Stimulated activated CD4-positive, alpha-beta T cell treated with anti-CD3 and anti-CD28 coated beads, Interleukin-2, amount 100 ng/mL, for 48 hours (primary cell): ENCODE measurements around the gene OBSCN.
"Not testable (repeated sequence)": the region's sequence is repeated elsewhere in the genome, so short reads cannot be mapped to it uniquely, and the experiment has no call there.

ENCODE experiments used
- DNase-seq, 2 donors: peaks; one replicate each; pipeline ENCODE4 v3.0.0-alpha.2; 2020

The OBSCN gene

GRCh38 chr1:228233136-228233535 is 25.3 kb downstream of the OBSCN start:
- DNase-seq = no peak

- no peak for DNase-seq
Measured at GRCh38 chr1:228234921-228235320, 27.1 kb downstream of the OBSCN start.

GRCh38 chr1:228236744-228237143 is 28.9 kb downstream of the OBSCN start:
- peak; percentile 25 to 37 for DNase-seq

GRCh38 chr1:228238007-228238406 is 30.2 kb downstream of the OBSCN start:
- DNase-seq = no peak

- no peak for DNase-seq
Measured at GRCh38 chr1:228238461-228238860, 30.6 kb downstream of the OBSCN start.

- DNase-seq = no peak
Measured at GRCh38 chr1:228240411-228241240, 32.8 kb downstream of the OBSCN start.

GRCh38 chr1:228241259-228241658 is 33.4 kb downstream of the OBSCN start:
- no peak for DNase-seq

- no peak for DNase-seq
Measured at GRCh38 chr1:228242409-228242808, 34.6 kb downstream of the OBSCN start.

GRCh38 chr1:228243093-228243492 is 35.2 kb downstream of the OBSCN start:
- no peak for DNase-seq

- not testable (repeated sequence) for DNase-seq
Measured at GRCh38 chr1:228243989-228244388, 36.1 kb downstream of the OBSCN start.

GRCh38 chr1:228245111-228245510 is 37.3 kb downstream of the OBSCN start:
- DNase-seq = no peak

GRCh38 chr1:228246216-228246900 is 38.5 kb downstream of the OBSCN start:
- DNase-seq = no peak

- DNase-seq = no peak
Measured at GRCh38 chr1:228249513-228250305, 41.9 kb downstream of the OBSCN start.

GRCh38 chr1:228252476-228252875 is 44.6 kb downstream of the OBSCN start:
- DNase-seq = not testable (repeated sequence)

GRCh38 chr1:228256626-228257375 is 49.0 kb downstream of the OBSCN start:
- no peak for DNase-seq

- no peak for DNase-seq
Measured at GRCh38 chr1:228258486-228258885, 50.6 kb downstream of the OBSCN start.

GRCh38 chr1:228259368-228259894 is 51.6 kb downstream of the OBSCN start:
- no peak for DNase-seq

- DNase-seq = no peak
Measured at GRCh38 chr1:228259951-228260350, 52.1 kb downstream of the OBSCN start.

- DNase-seq = no peak
Measured at GRCh38 chr1:228261706-228262105, 53.9 kb downstream of the OBSCN start.

GRCh38 chr1:228262475-228262874 is 54.6 kb downstream of the OBSCN start:
- no peak for DNase-seq

GRCh38 chr1:228263636-228264035 is 55.8 kb downstream of the OBSCN start:
- no peak for DNase-seq

- no peak for DNase-seq
Measured at GRCh38 chr1:228264090-228264829, 56.4 kb downstream of the OBSCN start.
